ENCODE data around the gene TAF4.

TAF4 gene

GRCh38 chr20:62065674-62066338 lies at the start of gene TAF4:
Gene TAF4, minus strand, starts transcription at chr20:62065881. Its CDS starts 71 bp downstream, at chr20:62065810.
- no peak for TF ChIP-seq CTCF (IDR thresholded peaks at IDR 0.05; ENCODE audit: low read depth, low read length, missing control alignments)
- DNase-seq (ENCODE audit: low read depth): no peak
- H3K4me3 ChIP-seq (ENCODE audit: low read depth, low read length): peak within 1 kb of the TSS; percentile 66

- no peak overlapping the region for H3K4me3 ChIP-seq (ENCODE audit: low read depth, low read length)
- DNase-seq (ENCODE audit: low read depth): no peak
- no peak for TF ChIP-seq CTCF (IDR thresholded peaks at IDR 0.05; ENCODE audit: low read depth, low read length, missing control alignments)
Observed at GRCh38 chr20:62114894-62115293, 49.2 kb upstream of the TAF4 start.

GRCh38 chr20:62112368-62112767 lies 46.7 kb upstream of the TAF4 start:
- no peak for TF ChIP-seq CTCF (IDR thresholded peaks at IDR 0.05; ENCODE audit: low read depth, low read length, missing control alignments)
- no peak for DNase-seq (ENCODE audit: low read depth)
- no peak overlapping the region for H3K4me3 ChIP-seq (ENCODE audit: low read depth, low read length)

- no peak for DNase-seq (ENCODE audit: low read depth)
- TF ChIP-seq CTCF (IDR thresholded peaks at IDR 0.05; ENCODE audit: low read depth, low read length, missing control alignments): no peak
- no peak overlapping the region for H3K4me3 ChIP-seq (ENCODE audit: low read depth, low read length)
Observed at GRCh38 chr20:62111148-62111547, 45.5 kb upstream of the TAF4 start.

- no peak for TF ChIP-seq CTCF (IDR thresholded peaks at IDR 0.05; ENCODE audit: low read depth, low read length, missing control alignments)
- DNase-seq (ENCODE audit: low read depth): no peak
- no peak overlapping the region for H3K4me3 ChIP-seq (ENCODE audit: low read depth, low read length)
Observed at GRCh38 chr20:62105592-62105991, 39.9 kb upstream of the TAF4 start.

DNA sequence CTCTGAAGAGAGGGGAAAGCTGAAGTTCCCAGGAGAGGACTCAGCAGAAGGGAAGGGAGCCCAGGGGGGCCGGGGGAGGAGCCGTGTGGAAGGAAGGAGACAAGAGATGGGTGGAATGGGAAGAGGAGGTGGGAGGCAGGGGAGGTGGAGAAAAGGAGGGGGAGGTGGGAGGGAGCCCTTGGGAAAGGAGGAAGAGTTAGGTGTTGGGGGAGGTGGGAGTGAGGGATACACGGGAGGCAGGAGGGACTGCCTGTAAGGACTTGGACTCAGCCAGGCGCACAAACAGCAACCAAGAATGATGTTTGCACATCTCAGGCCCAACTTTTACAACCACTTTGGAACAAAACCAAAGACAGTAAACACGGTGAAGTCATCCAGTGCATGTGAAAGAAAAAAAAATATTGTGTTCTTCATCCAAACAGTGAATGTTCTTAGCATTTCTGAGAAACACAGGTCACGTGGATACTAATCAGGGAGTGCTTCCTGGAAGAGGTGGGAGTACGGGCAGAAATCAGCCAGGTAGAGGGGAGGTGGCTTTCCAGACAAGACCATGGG lies 39.2 kb upstream of the TAF4 start:
- H3K4me3 ChIP-seq (ENCODE audit: low read depth, low read length): no peak overlapping the region
- DNase-seq (ENCODE audit: low read depth): no peak
- TF ChIP-seq CTCF (IDR thresholded peaks at IDR 0.05; ENCODE audit: low read depth, low read length, missing control alignments): no peak

All from GM12864 (cell line).